ENCODE data around the gene ZYG11A.

GRCh38 chr1:52919723-52920483 is 77.3 kb downstream of the ZYG11A start:
- TF ChIP-seq POLR2A (IDR thresholded peaks at IDR 0.05): no peak
- no peak for TF ChIP-seq CTCF (IDR thresholded peaks at IDR 0.05)
- no peak for TF ChIP-seq POLR2AphosphoS5 (IDR thresholded peaks at IDR 0.05)

Data from prostate gland (tissue), 2 donors.